Uterus (tissue), 4 donors: Measurements from ENCODE around the gene GPR27. TPM values are rescaled to one million over a fixed set of nuclear protein-coding genes. Genes with fewer than 3 reads are reported as not detected.

Experiments used
- DNase-seq, 2 donors: peaks; one replicate each; pipeline ENCODE4 v3.0.0-alpha.2; 2019 to 2020
- H3K27ac ChIP-seq, 2 donors: fragments of 200-600 bp; sonication (generic); 1 replicate in 1 of 2; 2 replicates in 1 of 2; pipeline ENCODE4 v1.5.1; 2016 to 2018
- H3K27me3 ChIP-seq, 2 donors: fragments of 200-600 bp; sonication (generic); one replicate each; pipeline ENCODE4 v1.5.1; 2018 to 2019; ENCODE audit warnings: control low read depth in 1 of 2
- H3K36me3 ChIP-seq, 2 donors: fragments of 200-600 bp; sonication (generic); one replicate each; pipeline ENCODE4 v1.5.1; 2019; ENCODE audit warnings: control low read depth in 1 of 2
- H3K4me1 ChIP-seq, 2 donors: fragments of 200-600 bp; sonication (generic); one replicate each; pipeline ENCODE4 v1.5.1; 2018 to 2019; ENCODE audit warnings: control low read depth in 1 of 2
- H3K4me3 ChIP-seq, 2 donors: fragments of 200-600 bp; sonication (generic); 1 replicate in 1 of 2; 2 replicates in 1 of 2; pipeline ENCODE4 v1.5.1; 2018 to 2019; ENCODE audit warnings: mild to moderate bottlenecking in 1 of 2
- H3K9me3 ChIP-seq, 2 donors: fragments of 200-600 bp; sonication (generic); one replicate each; pipeline ENCODE4 v1.5.1; 2019; ENCODE audit warnings: control low read depth in 1 of 2
- POLR2A ChIP-seq, 2 donors: fragments of 450-650 bp; IDR thresholded peaks; one replicate each; pipeline ENCODE4 v1.6.1; 2016; ENCODE audit warnings: antibody characterized with exemption in 2 of 2, mild to moderate bottlenecking in 1 of 2, moderate library complexity in 1 of 2
- intact Hi-C: fragments of 100-400 bp; cut with DNase I; formaldehyde crosslinking; loops from one replicate; pipeline ENCODE4 v1.15.1; 2023; ENCODE audit warnings: low total_unique reads
- total RNA-seq, 4 donors: library from RNA; depleted of rRNA in 3 of 4; stranded (reverse); fragments of >200 nt in 3 of 4; gene quantifications; one replicate each; pipeline versions ENCODE4 v1.1.0 to v1.2.4, GENCODE V29; 2014 to 2023
- TF ChIP-seq, protein P1 (sequence below), 4 experiments: fragments of 200-600 bp in 2 of 4; fragments of 450-650 bp in 2 of 4; sonication (generic) in 2 of 4; IDR thresholded peaks; one replicate each; pipeline ENCODE4 v1.5.1; 2016 to 2019; ENCODE audit warnings: antibody characterized with exemption in 4 of 4, mild to moderate bottlenecking in 2 of 4, moderate library complexity in 1 of 4
- donor health status: DM: yes; HTN: yes; CAD: no.

GPR27 gene
- total RNA-seq, 4 donors from 2014 or later: under 0.01 to 9.7 (median 4.4) TPM

- DNase-seq: no peak
- Histone ChIP-seq H3K27me3 (peaks cover 0 to 7% of the 10 kb centered on the region in 2 donors), H3K4me3 (no peak overlapping the region), H3K9me3 (no peaks in the 10 kb centered on the region), H3K27ac (no peak overlapping the region), H3K36me3 (no peaks in the 10 kb centered on the region), H3K4me1 (no peaks in the 10 kb centered on the region)
- intact Hi-C loops: no loop called here
- TF ChIP-seq, protein P1, sequence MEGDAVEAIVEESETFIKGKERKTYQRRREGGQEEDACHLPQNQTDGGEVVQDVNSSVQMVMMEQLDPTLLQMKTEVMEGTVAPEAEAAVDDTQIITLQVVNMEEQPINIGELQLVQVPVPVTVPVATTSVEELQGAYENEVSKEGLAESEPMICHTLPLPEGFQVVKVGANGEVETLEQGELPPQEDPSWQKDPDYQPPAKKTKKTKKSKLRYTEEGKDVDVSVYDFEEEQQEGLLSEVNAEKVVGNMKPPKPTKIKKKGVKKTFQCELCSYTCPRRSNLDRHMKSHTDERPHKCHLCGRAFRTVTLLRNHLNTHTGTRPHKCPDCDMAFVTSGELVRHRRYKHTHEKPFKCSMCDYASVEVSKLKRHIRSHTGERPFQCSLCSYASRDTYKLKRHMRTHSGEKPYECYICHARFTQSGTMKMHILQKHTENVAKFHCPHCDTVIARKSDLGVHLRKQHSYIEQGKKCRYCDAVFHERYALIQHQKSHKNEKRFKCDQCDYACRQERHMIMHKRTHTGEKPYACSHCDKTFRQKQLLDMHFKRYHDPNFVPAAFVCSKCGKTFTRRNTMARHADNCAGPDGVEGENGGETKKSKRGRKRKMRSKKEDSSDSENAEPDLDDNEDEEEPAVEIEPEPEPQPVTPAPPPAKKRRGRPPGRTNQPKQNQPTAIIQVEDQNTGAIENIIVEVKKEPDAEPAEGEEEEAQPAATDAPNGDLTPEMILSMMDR (IDR thresholded peaks at IDR 0.05): no peak
- no peak for TF ChIP-seq POLR2A (IDR thresholded peaks at IDR 0.05)
Observed at GRCh38 chr3:71805691-71806090, 52.0 kb downstream of the GPR27 start.

Other genes with a start within 250 kb of the GPR27 start
- 100 to 1,000 TPM in 3 of 4 donors, 10 to 100 TPM in 1; 54.2 to 152 (median 129) TPM for gene FOXP1, start 170.1 kb upstream of the GPR27 start, total RNA-seq
- gene EIF4E3, start 28.5 kb upstream of the GPR27 start, total RNA-seq: 10 to 100 TPM; 12.4 to 52.2 (median 23.0) TPM
- gene PROK2, start 31.3 kb downstream of the GPR27 start, total RNA-seq: not detected